Measurements from ENCODE around the gene OR52K2.
"Not testable (repeated sequence)": the region's sequence is repeated elsewhere in the genome, so short reads cannot be mapped to it uniquely, and the experiment has no call there.

The OR52K2 gene

GRCh38 chr11:4448995-4449394 is at the start of gene OR52K2:
Gene OR52K2, plus strand, starts transcription at chr11:4449295. Its CDS starts 45 bp downstream, at chr11:4449340.
- DNase-seq (ENCODE audit: low read depth): no peak

GRCh38 chr11:4406206-4406605 is 42.9 kb upstream of the OR52K2 start:
- DNase-seq (ENCODE audit: low read depth); H3K4me3 ChIP-seq (ENCODE audit: low read depth, low read length): not testable (repeated sequence)

More at GRCh38 chr11:4448995-4449394, at the start of gene OR52K2:
- no peak within 1 kb of the TSS for H3K4me3 ChIP-seq (ENCODE audit: low read depth, low read length)

GRCh38 chr11:4416306-4416705 is 32.8 kb upstream of the OR52K2 start:
- no peak overlapping the region for H3K4me3 ChIP-seq (ENCODE audit: low read depth, low read length)
- DNase-seq (ENCODE audit: low read depth): no peak

GRCh38 chr11:4416816-4417215 is 32.3 kb upstream of the OR52K2 start:
- no peak overlapping the region for H3K4me3 ChIP-seq (ENCODE audit: low read depth, low read length)
- DNase-seq (ENCODE audit: low read depth): no peak

GRCh38 chr11:4418403-4418802 is 30.7 kb upstream of the OR52K2 start:
- no peak overlapping the region for H3K4me3 ChIP-seq (ENCODE audit: low read depth, low read length)
- DNase-seq (ENCODE audit: low read depth): no peak

- no peak for DNase-seq (ENCODE audit: low read depth)
- H3K4me3 ChIP-seq (ENCODE audit: low read depth, low read length): no peak overlapping the region
These were observed 19.0 kb upstream of the OR52K2 start for GRCh38 chr11:4430051-4430450.

GRCh38 chr11:4433856-4434255 is 15.2 kb upstream of the OR52K2 start:
- H3K4me3 ChIP-seq (ENCODE audit: low read depth, low read length): no peak overlapping the region
- DNase-seq (ENCODE audit: low read depth): no peak

- H3K4me3 ChIP-seq (ENCODE audit: low read depth, low read length): no peak overlapping the region
- DNase-seq (ENCODE audit: low read depth): no peak
These were observed 12.7 kb upstream of the OR52K2 start for GRCh38 chr11:4436411-4436810.

- no peak for DNase-seq (ENCODE audit: low read depth)
These were observed 7.6 kb upstream of the OR52K2 start for GRCh38 chr11:4441515-4441914.

GRCh38 chr11:4443232-4443891 is 5.7 kb upstream of the OR52K2 start:
- DNase-seq (ENCODE audit: low read depth): no peak
- H3K4me3 ChIP-seq (ENCODE audit: low read depth, low read length): no peak overlapping the region

More at GRCh38 chr11:4441515-4441914, 7.6 kb upstream of the OR52K2 start:
- no peak overlapping the region for H3K4me3 ChIP-seq (ENCODE audit: low read depth, low read length)

- DNase-seq (ENCODE audit: low read depth): no peak
- no peak overlapping the region for H3K4me3 ChIP-seq (ENCODE audit: low read depth, low read length)
These were observed 4.0 kb downstream of the OR52K2 start for GRCh38 chr11:4453118-4453517.

- H3K4me3 ChIP-seq (ENCODE audit: low read depth, low read length): no peak overlapping the region
These were observed 4.9 kb downstream of the OR52K2 start for GRCh38 chr11:4454021-4454420.

GRCh38 chr11:4455419-4455818 is 6.3 kb downstream of the OR52K2 start:
- no peak for DNase-seq (ENCODE audit: low read depth)
- H3K4me3 ChIP-seq (ENCODE audit: low read depth, low read length): no peak overlapping the region

More at GRCh38 chr11:4454021-4454420, 4.9 kb downstream of the OR52K2 start:
- DNase-seq (ENCODE audit: low read depth): no peak

- H3K4me3 ChIP-seq (ENCODE audit: low read depth, low read length): no peak overlapping the region
- DNase-seq (ENCODE audit: low read depth): peak; percentile 9
These were observed 10.4 kb downstream of the OR52K2 start for GRCh38 chr11:4459500-4459899.

GRCh38 chr11:4460151-4460550 is 11.1 kb downstream of the OR52K2 start:
- H3K4me3 ChIP-seq (ENCODE audit: low read depth, low read length): no peak overlapping the region
- DNase-seq (ENCODE audit: low read depth): no peak

GRCh38 chr11:4464216-4465159 is 15.4 kb downstream of the OR52K2 start:
- peak; percentile 18 for DNase-seq (ENCODE audit: low read depth)
- no peak overlapping the region for H3K4me3 ChIP-seq (ENCODE audit: low read depth, low read length)

GRCh38 chr11:4465407-4465806 is 16.3 kb downstream of the OR52K2 start:
- H3K4me3 ChIP-seq (ENCODE audit: low read depth, low read length): no peak overlapping the region
- no peak for DNase-seq (ENCODE audit: low read depth)

- no peak overlapping the region for H3K4me3 ChIP-seq (ENCODE audit: low read depth, low read length)
These were observed 17.2 kb downstream of the OR52K2 start for GRCh38 chr11:4466131-4466870.

GRCh38 chr11:4466871-4467442 is 17.9 kb downstream of the OR52K2 start:
- no peak overlapping the region for H3K4me3 ChIP-seq (ENCODE audit: low read depth, low read length)
- DNase-seq (ENCODE audit: low read depth): no peak

More at GRCh38 chr11:4466131-4466870, 17.2 kb downstream of the OR52K2 start:
- DNase-seq (ENCODE audit: low read depth): no peak
